CD4-positive, alpha-beta T cell treated with Interleukin-6 for 4 hours (primary cell): Measurements from ENCODE around the gene ATP8B3.
"Not testable (repeated sequence)": the region's sequence is repeated elsewhere in the genome, so short reads cannot be mapped to it uniquely, and the experiment has no call there.

ENCODE experiments used
- DNase-seq: peaks from one replicate; pipeline ENCODE4 v3.0.0-alpha.2; 2020; ENCODE audit warnings: mixed read lengths

The ATP8B3 gene

GRCh38 chr19:1765904-1766799, 45.9 kb downstream of the ATP8B3 start:
- no peak for DNase-seq

GRCh38 chr19:1765232-1765903, 46.7 kb downstream of the ATP8B3 start:
- no peak for DNase-seq

- no peak for DNase-seq
Measured at GRCh38 chr19:1764729-1765128, 47.3 kb downstream of the ATP8B3 start.

- DNase-seq, result no peak
Measured at GRCh38 chr19:1763648-1764639, 48.1 kb downstream of the ATP8B3 start.

GRCh38 chr19:1762243-1763117, 49.6 kb downstream of the ATP8B3 start:
- no peak for DNase-seq

- no peak for DNase-seq
Measured at GRCh38 chr19:1761528-1762242, 50.4 kb downstream of the ATP8B3 start.

- DNase-seq, result not testable (repeated sequence)
Measured at GRCh38 chr19:1760786-1761527, 51.1 kb downstream of the ATP8B3 start.

GRCh38 chr19:1760020-1760419, 52.1 kb downstream of the ATP8B3 start:
- DNase-seq, result no peak

- DNase-seq, result no peak
Measured at GRCh38 chr19:1758959-1759903, 52.8 kb downstream of the ATP8B3 start.

GRCh38 chr19:1758231-1758577, 53.9 kb downstream of the ATP8B3 start:
- DNase-seq, result no peak

GRCh38 chr19:1757468-1758230, 54.4 kb downstream of the ATP8B3 start:
- no peak for DNase-seq

GRCh38 chr19:1756705-1757465, 55.2 kb downstream of the ATP8B3 start:
- DNase-seq, result no peak

- DNase-seq, result no peak
Measured at GRCh38 chr19:1756264-1756663, 55.8 kb downstream of the ATP8B3 start.

- no peak for DNase-seq
Measured at GRCh38 chr19:1755467-1756171, 56.5 kb downstream of the ATP8B3 start.

- no peak for DNase-seq
Measured at GRCh38 chr19:1754636-1755466, 57.2 kb downstream of the ATP8B3 start.

- DNase-seq, result no peak
Measured at GRCh38 chr19:1754018-1754635, 57.9 kb downstream of the ATP8B3 start.
